Activated naive CD4-positive, alpha-beta T cell (primary cell): ENCODE data around the gene SYNE3.
"Not testable (repeated sequence)": the region's sequence is repeated elsewhere in the genome, so short reads cannot be mapped to it uniquely, and the experiment has no call there.

ENCODE experiments used
- DNase-seq, 4 experiments: peaks; one replicate each; lab custom pipeline; 2025; lab: John Stamatoyannopoulos, UW

The SYNE3 gene

DNA sequence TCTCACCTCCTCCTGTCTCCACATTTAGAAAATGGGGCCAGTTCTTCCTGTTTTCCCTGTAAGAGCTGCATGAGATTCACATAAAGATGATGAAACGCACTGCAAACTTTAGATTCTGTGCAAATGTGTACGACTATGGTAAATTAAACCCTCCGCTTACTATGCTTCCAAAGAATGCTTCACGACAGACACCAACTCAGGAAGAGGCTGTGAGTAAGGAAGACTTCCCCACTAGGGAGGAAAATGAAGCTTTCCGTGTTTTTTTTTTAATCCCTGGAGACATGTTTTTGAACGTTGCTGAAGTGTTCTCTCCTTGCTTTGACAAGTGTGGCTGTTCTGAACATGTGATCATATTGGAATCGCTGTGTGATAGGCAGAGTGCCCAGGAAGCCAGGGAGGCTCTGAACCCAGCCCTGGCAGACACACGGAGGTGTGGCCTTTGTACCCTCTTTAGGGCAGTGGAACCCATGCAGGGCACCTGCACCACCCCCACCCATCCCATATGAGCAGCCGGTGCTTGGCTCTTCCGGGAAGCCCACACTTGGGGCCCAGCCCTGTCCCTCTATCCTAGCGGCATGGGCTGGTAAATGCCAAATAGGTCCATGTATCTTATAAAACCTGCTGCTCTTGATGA lies 7.5 kb upstream of the SYNE3 start:
- peak in 1 of 4 experiments; percentile 18 for DNase-seq

DNA sequence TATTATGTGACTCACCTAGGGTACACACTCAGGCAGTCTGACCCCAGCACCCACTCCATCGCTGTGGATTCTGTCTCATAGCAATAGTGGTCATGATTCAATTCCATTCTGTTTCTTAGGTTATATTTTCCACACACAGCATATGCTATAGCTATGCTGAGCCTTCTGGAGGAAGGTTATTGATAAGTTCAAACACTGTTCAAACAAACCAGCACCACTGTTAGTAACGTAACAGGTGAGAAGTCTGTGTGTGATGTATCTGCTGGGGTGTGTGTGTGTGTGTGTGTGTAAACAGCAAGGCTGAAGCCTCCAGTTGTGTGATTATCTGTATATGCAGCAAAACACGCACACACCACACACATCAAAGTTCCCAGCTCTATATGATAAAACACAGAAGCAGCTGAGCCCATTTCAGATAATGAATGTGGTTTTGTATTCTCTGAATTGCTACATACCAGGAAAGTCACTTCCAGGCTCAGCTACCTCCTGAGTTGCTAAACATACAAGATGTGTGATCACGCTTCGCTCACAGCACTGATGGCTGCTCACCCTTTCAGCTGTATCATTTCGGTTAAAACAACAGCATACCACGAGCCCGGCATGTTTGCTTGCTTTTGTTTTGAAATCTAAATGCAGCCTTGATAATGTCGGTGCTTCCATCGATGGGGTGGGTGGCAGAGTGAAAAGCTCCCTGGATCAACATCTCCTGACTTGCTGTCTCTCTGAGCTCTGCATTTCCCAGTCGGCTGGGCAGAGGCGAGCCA lies 6.8 kb upstream of the SYNE3 start:
- peak in 1 of 4 experiments; percentile 19 for DNase-seq

DNA sequence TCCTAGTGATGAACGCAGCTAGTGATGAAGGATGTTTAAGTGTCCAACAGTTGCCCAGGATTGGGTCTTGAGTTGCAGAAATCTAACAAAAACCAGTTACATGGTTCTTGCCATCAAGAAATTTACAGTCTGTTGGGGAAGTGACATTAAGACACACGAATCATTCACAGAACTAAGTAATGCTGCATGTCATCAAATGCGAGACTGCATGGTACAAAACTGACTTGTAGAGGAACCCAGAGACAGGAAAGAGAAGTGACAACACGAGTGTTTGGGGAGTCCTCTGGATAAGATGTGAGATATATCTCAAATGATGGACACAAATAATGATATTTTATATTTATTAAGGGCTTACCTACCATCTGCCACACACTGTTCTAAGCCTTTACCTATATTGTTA lies 6.1 kb upstream of the SYNE3 start:
- no peak for DNase-seq

DNA sequence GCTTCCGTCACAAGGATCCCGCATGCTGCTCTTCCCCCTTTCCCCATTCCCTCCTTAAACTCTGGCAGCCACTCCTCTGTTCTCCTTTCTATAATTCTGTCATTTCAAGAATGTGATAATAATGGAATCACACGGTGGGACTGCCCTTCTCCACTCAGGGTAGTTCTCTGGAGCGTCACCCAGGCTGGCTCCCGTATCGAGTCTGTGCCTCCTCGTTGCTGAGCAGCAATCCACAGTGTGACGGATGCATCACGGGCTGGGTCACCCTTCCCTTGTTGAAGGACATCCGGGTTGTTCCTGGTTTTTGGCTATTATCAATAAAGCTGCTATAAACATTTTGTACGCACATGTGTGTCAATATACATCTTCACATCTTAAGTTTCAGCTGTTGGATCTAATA lies 5.7 kb upstream of the SYNE3 start:
- DNase-seq, result no peak

DNA sequence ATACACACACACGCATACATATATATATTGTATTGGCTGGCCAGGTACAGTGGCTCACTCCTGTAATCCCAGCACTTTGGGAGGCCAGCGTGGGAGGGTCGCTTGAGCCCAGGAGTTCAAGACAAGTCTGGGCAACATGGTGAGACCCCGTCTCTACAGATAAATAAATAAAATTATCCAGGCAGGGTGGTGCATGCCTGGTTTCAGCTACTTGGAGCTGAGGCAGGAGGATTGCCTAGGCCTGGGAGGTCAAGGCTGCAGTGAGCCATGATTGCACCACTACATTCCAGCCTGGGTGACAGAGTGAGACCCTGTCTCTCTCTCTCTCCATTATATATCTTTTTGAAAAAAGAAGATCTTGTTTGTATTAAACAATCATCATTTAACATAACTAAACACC lies 4.6 kb upstream of the SYNE3 start:
- DNase-seq, result no peak

DNA sequence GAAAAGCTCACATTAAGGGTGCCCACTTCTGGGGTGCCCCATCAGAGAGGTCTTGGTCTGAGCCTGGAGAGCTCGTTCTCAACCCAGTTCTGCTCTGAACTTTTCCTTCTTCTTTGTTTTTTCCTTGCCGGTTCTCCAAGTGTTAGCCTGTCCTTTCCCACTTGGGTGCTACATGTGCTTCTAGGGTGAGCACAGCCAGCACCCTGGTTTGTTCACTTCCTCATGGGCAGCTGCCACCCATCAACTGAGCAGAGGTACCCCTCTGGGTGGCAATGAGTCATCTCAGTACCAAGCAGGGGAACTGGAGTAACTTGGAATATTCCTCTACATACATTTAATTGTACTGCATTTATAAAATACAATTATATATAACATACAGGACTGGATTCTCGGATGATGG lies 3.9 kb upstream of the SYNE3 start:
- DNase-seq, result no peak

DNA sequence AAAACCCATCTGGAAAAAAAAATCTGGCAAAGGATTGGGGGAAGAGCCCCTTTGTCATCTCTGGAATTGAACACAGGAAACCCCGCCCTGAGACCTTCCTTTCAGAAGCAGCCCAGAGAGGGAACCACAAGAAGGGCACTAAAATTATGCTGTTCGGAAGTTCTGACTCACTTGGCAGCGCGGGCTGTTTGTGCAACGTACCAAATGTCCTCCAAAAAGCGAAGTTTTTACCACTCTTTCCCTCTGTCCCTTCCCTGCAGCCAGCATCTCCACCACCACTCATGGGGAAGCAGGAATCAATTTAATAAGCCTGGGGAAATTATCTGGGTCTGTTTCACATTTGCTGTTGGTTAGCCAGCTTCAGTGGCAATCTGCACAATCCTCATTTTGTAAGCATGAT lies 3.2 kb upstream of the SYNE3 start:
- peak in 3 of 4 experiments; percentile 8 to 52 (median 25) for DNase-seq

DNA sequence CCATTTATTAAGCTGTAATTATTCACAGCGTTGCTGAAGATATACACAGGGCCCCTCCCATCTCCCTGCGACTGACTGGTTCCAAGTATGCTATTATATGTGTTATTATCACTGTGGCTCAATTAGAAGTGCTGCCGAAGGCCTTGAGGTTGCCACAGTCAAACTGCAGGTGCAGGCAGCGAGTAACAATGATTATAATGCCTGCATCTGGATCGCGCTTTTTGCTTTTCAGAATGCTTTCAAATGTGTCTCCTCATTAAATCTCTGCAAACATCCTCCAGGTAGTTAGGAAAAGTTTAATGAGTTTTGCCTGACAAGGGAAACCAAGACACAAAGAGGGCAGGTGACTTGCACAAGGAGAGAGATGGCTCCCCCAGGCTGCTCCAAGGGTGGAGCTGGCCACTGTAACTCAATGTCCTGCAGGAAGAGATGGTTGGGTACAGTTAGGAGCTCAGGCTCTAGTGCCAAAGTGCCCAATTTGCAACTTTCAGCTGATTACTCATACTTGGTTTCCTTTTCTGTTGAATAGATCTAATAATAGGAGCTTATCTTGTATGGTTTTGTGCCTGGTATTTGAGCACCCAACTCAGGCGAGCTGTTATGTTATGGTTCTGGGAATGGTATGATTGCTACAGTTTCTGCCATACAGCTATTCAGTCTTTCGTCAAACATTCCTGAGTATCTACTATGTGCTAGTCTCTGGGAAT lies 1.7 kb upstream of the SYNE3 start:
- no peak for DNase-seq

DNA sequence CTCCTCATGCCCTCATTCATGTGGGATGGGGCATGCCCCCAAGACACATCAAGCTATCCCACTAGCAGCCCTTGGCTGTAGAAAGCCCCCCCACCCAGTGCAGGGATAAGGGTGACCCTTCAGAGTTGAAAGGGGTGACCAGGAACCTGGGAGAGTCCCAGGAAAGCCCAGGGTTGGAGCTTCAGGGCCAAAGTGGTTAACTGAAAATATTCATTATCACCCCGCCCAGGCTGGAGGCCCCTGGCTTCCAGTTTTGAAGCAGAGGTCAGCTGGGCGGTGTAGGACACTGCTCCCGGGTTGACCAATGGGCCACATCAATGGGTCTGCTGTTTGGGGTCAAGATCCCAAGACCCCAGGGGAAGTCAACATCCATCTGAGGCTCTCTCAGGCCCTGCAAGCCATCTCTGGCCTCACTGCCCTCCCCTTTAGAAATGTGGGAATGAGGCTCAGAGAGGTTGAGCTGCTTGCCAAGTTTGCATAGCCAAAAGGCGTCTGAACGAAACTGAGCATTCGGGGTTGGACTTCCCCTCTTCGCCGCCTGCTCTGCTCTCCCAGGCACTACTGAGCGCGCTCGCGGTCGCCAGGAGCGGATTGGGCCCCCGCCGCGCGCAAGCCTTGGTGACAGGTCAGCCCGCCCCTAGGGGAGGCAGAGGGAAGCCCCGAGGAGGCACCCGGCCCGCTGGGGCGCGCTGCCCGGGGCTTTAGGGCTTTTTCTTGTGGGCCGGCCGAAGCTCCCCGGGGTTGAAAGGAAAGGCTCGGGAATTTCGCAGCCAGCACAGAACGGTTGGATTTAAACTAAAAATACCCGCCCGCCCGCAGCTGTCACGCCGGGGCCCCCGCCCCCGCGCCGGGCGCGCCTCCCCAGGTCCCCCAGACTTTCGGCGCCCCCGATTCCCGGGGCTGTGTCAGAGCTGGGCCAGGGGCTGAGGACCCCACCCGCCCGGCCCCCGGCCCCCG lies 576 bp downstream of the SYNE3 start:
- DNase-seq, result peak; percentile 17 to 68 (median 46)

DNA sequence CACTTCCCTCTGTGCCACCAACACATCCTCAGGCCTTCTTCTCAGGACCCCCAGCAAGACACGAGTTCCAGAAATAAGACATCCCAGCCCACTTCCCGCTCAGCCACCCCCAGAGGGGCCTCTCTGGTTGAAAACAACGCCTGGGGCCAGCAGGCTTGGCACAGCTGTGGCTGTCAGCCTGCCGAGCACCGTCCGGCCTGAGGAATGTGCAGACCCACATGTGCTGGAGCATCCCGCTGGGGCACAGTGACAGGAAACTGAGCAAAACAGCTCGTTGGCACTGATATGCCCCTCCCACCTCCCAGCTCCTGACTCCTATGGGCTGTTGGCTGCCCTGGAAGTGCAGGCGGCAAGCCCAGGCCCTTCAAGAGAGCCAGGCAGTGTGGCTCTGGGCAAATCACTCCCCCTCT lies 1.4 kb downstream of the SYNE3 start:
- DNase-seq, result no peak

DNA sequence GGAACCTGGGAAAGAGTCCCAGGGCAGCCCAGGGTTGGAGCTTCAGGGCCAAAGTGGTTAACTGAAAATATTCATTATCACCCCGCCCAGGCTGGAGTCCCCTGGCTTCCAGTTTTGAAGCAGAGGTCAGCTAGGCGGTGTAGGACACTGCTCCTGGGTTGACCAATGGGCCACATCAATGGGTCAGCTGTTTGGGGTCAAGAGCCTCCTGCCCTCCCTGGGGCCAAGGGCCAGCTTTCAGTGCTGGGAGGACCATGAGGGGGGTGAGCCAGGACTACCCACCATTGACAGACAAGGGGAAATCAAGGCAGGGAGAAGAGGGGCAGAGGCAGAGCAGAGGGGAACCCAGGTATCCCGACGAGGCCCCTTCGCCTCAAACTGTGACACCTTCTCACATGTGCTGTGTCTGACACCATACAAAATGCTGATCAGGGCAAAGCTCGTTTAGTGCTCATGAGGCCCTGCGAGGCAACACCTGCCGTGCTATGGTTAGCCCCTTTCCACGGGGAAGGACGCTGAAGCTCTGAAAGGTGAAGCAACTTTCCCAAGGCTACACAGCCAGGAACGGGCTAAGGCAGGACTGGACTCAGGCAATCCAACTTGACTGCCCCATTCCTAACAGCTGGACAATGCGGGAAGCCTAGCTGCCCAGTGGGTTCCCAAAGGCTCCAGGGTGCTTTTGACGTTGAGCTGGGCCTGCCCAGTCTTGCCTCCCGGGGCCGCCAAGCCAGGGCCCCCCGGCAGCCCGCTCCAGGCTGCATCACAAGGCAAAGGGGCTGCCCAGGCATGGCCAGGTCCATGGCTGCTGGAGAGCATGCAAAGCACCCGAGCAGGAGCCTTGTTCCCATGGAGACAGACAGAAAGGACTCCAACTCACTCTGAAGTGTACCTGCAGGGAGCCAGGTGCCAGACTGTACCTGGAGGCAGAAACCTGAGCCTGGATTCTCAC lies 2.0 kb downstream of the SYNE3 start:
- DNase-seq, result no peak

DNA sequence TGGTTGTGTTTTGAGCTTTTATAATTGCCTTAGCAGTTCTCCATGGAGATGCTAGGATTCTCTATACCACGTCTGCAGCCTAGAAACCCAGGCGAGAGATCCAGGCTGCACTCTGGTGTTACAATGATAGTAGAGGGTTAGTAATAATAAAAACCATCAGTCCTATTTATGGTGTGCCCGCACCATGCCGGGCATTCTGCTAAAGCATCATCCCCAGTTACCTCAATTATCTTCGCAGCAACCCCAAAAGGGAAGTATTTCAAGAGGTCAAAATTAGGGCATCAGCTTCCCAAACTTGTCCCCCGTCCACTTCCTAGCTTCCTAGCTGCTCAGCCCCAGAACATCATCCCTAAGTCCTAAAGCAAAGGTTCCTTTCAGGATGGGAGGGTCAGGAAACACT lies 3.2 kb downstream of the SYNE3 start:
- no peak for DNase-seq

DNA sequence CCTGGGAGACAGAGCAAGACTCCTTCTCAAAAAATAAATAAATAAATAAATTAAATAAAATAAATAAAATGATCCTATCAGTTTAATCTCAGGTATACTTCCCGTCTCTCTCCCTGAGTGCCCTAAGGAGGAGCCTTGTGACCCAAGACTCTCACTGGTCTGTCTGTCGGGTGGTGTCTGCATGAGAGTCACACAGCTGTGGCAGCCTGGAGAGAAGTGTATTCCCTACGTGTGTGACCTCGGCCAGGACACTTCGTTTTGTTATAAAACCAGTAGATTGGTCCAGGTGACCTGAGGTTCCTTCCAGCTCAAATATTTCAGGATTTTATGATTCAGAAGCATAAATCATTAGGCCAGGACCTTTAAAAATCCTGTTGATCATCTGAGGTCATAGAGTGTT lies 4.8 kb downstream of the SYNE3 start:
- no peak for DNase-seq

DNA sequence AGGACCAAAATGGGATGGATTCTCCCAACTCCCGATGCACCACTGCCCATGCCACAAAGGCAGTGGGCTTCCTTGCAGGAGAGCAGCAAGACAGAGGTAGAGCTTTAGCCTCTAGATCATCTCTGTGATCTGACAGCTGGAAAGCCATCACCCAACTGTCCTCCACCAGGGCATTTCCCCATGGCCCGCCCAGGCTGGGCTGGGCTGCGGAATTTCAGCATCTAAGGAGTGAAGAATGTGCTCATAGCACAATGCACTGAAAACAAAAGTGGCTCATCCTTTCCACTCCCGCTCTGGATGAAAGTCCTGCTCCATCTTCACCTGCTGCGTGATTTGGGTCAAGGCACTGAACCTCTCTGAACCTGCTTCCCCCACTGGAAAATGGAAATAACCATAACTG lies 5.6 kb downstream of the SYNE3 start:
- no peak for DNase-seq

DNA sequence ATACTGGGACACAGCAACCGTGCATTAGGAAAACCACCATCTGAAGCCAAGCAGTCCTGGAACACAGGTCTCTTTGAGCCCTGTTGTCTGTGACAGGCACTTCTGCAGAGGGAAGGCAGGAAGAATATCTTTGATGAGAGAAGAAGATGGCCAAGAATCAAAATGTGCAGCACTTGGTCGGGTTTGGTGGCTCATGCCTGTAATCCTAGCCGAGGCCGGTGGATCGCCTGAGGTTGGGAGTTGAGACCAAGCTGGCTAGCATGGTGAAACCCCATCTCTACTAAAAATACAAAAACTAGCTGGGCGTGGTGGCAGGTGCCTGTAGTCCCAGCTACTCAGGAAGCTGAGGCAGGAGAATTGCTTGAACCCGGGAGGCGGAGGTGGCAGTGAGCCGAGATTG lies 6.1 kb downstream of the SYNE3 start:
- DNase-seq, result not testable (repeated sequence)

DNA sequence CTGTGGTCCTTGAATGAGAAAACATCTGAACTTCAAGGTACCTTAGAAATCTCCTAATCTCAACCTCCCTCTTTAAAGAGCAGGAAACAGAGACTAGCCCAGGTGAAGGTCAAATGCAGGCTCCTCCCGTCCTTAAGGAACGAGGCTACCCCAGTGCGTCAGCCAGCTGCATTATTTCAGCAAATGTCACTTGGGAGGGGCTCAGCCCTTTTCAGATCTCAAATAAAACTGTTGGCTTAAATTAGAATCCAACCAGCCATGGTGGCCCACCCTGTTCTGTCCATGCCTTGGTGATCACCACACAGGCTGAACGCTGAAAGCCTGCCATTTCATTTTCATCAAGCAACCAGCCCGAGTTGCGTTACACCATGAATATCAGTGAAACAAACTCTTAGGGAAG lies 7.0 kb downstream of the SYNE3 start:
- DNase-seq, result no peak

DNA sequence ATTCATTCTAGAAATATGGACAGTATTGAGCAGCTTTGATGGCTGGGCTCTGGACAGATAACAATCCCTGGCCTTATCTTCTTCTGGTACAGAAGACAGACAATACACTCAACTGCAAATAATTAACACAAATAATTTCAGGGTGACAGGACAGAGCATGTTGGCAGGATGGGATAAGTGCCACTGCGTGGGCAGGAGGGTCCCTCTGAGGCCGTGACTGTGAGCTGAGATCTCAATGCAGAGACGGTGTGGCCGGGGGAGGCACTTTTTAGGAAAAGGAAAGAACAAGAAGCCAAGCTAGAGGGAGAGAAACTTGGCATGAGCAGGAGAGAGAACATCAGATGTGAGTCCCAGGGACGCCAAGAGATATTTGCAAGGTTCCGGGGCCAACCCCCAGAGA lies 8.1 kb downstream of the SYNE3 start:
- DNase-seq, result no peak

DNA sequence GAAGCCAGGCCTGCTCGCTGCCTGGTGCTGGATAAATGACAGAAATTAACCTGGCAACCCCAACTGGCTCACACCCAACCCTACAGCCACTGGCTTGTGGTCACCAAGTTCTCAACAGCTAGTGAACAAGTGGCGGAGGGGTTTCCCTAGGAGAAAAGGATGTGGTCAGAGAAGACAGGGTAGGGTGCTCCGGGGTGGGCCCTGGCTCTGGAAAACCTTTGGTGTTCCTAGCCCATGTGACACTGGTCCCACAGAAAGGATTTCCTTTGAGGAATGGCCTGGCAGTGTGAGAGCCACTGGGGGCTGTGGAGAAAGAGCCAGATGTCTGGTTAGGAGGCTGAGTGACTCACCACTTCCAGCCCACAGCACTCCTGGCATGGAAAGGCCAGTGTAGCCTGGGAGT lies 8.7 kb downstream of the SYNE3 start:
- DNase-seq, result no peak

DNA sequence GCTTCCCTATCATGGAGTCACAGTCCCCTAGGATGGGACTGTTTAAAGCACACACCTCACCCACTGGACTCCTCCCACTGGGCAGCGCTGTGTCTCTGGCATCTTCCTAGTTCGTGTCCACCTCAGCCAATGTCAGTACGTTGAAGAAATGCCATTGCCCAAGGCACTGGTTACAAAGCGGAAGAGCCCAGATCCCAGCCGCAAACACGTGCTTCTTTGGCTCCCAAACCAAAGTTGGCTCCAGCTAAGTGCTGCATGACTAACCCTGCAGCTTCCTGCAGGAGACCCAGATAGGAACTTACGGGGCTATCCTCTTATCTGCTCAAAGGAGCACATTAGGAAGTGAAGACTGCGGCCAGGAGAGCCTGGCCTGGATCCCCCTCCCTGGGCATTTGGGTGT lies 9.3 kb downstream of the SYNE3 start:
- DNase-seq, result no peak

DNA sequence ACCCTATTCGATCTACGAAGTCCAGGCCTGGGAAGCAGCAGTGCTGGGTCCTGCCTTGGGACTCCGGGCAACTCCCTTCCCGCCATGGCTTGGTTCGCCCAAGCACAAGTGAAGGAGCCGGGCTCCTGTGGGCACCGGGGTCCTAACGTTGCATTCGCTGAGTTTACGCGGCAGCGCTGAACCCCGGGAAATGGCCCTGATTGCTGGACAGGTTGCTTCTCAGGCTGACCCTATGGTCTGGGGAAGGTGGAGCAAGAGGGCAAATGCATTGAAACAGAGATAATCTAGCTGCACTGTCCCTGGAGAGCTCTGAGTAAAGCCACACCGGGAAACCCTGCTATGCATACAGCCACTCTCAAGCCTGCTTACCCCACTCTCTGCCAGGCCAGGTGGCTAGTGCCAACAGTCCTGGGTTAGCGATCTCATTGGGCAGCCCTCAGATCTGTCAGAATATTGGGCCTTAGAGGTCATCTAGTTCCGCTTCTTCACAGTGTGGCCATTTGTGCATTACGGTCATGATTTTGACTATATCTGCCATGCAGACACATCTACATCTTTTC lies 11.3 kb downstream of the SYNE3 start:
- DNase-seq, result no peak
